Uterus (tissue), 4 donors: Measurements from ENCODE around the gene SKAP1. TPM values are rescaled to one million over a fixed set of nuclear protein-coding genes. Genes with fewer than 3 reads are reported as not detected.
"Not testable (repeated sequence)": the region's sequence is repeated elsewhere in the genome, so short reads cannot be mapped to it uniquely, and the experiment has no call there.

Experiments
- DNase-seq, 2 donors: peaks; one replicate each; pipeline ENCODE4 v3.0.0-alpha.2; 2019 to 2020
- H3K27ac ChIP-seq, 2 donors: fragments of 200-600 bp; sonication (generic); 1 replicate in 1 of 2; 2 replicates in 1 of 2; pipeline ENCODE4 v1.5.1; 2016 to 2018
- H3K27me3 ChIP-seq, 2 donors: fragments of 200-600 bp; sonication (generic); one replicate each; pipeline ENCODE4 v1.5.1; 2018 to 2019; ENCODE audit warnings: control low read depth in 1 of 2
- H3K36me3 ChIP-seq, 2 donors: fragments of 200-600 bp; sonication (generic); one replicate each; pipeline ENCODE4 v1.5.1; 2019; ENCODE audit warnings: control low read depth in 1 of 2
- H3K4me1 ChIP-seq, 2 donors: fragments of 200-600 bp; sonication (generic); one replicate each; pipeline ENCODE4 v1.5.1; 2018 to 2019; ENCODE audit warnings: control low read depth in 1 of 2
- H3K4me3 ChIP-seq, 2 donors: fragments of 200-600 bp; sonication (generic); 1 replicate in 1 of 2; 2 replicates in 1 of 2; pipeline ENCODE4 v1.5.1; 2018 to 2019; ENCODE audit warnings: mild to moderate bottlenecking in 1 of 2
- H3K9me3 ChIP-seq, 2 donors: fragments of 200-600 bp; sonication (generic); one replicate each; pipeline ENCODE4 v1.5.1; 2019; ENCODE audit warnings: control low read depth in 1 of 2
- CTCF ChIP-seq, 4 experiments: fragments of 200-600 bp in 2 of 4; fragments of 450-650 bp in 2 of 4; sonication (generic) in 2 of 4; IDR thresholded peaks; one replicate each; pipeline ENCODE4 v1.5.1; 2016 to 2019; ENCODE audit warnings: antibody characterized with exemption in 4 of 4, mild to moderate bottlenecking in 2 of 4, moderate library complexity in 1 of 4
- POLR2A ChIP-seq, 2 donors: fragments of 450-650 bp; IDR thresholded peaks; one replicate each; pipeline ENCODE4 v1.6.1; 2016; ENCODE audit warnings: antibody characterized with exemption in 2 of 2, mild to moderate bottlenecking in 1 of 2, moderate library complexity in 1 of 2
- intact Hi-C: fragments of 100-400 bp; cut with DNase I; formaldehyde crosslinking; loops from one replicate; pipeline ENCODE4 v1.15.1; 2023; ENCODE audit warnings: low total_unique reads
- total RNA-seq, 4 donors: library from RNA; depleted of rRNA in 3 of 4; stranded (reverse); fragments of >200 nt in 3 of 4; gene quantifications; one replicate each; pipeline versions ENCODE4 v1.1.0 to v1.2.4, GENCODE V29; 2014 to 2023
- donor health status: DM: yes; HTN: yes; CAD: no.

The SKAP1 gene
- total RNA-seq, 4 donors from 2014 or later, result 0.51 to 2.4 (median 1.9) TPM; not detected in 1

DNA sequence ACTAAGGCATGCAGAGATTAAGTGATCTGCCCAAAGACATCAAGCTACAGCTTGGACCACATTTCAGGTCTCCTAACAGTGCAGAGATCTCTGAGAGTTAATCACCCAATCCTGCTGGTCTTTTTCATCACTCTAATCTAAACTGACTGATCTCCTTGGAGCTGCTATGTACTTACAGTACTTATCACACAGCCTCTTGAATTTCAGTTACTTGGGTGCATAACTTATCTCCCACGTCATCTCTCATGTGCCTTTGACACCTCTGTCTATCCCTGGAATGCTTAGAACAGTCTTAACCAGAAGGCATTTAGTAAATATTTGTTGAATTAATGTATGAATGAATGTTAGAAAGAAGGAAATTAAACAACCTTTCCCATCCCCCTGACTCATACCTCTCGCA lies 183.4 kb downstream of the SKAP1 start:
- no peaks in the 10 kb centered on the region for H3K4me1 ChIP-seq
- TF ChIP-seq CTCF (IDR thresholded peaks at IDR 0.05) (no peak), POLR2A (IDR thresholded peaks at IDR 0.05) (no peak)
- intact Hi-C loops, result no loop called here
- H3K9me3 ChIP-seq, result no peaks in the 10 kb centered on the region
- H3K27me3 ChIP-seq, result no peaks in the 10 kb centered on the region
- no peaks in the 10 kb centered on the region for H3K36me3 ChIP-seq
- H3K4me3 ChIP-seq, result no peak overlapping the region
- no peak overlapping the region for H3K27ac ChIP-seq
- DNase-seq, result no peak

- H3K4me1 ChIP-seq, H3K9me3 ChIP-seq, H3K4me3 ChIP-seq, DNase-seq, H3K27ac ChIP-seq, intact Hi-C loops, H3K27me3 ChIP-seq, H3K36me3 ChIP-seq: not testable (repeated sequence)
Measured at GRCh38 chr17:48245465-48246033, 184.5 kb downstream of the SKAP1 start.

GRCh38 chr17:48244814-48245213 lies 185.2 kb downstream of the SKAP1 start:
- no peaks in the 10 kb centered on the region for H3K9me3 ChIP-seq
- no peak overlapping the region for H3K4me3 ChIP-seq
- no peaks in the 10 kb centered on the region for H3K36me3 ChIP-seq
- no peaks in the 10 kb centered on the region for H3K27me3 ChIP-seq
- no peaks in the 10 kb centered on the region for H3K4me1 ChIP-seq
- TF ChIP-seq CTCF (IDR thresholded peaks at IDR 0.05) (no peak), POLR2A (IDR thresholded peaks at IDR 0.05) (no peak)
- no peak for DNase-seq
- intact Hi-C loops, result no loop called here
- H3K27ac ChIP-seq, result no peak overlapping the region

DNA sequence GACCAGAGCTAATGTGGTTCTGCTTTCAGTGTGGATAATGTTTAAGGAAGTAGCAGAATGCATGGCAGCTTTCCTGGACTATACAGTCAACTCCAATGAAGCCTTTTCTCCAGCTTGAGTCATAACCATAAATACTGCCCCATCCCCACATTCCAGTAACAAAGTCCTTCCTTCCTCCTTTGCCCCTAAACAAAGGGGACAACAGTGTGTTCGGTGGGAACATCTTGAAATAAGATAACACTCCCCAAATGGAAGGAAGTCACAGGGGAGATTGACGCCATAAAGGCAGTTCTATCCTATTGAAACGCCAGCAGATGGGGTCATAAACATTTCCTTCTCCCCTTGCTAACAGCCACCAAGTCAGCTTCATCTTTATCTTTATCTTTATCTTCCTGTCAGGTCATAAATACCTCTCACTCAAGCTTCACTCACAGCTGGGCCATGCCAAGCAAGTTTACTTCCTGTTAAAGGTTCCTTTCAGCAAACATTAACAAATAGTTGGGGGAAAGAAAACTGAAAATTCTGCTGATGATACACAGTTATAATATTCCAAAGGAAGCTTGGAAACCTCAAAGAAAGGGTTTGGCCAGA lies 185.8 kb downstream of the SKAP1 start:
- Histone ChIP-seq H3K4me1 (no peaks in the 10 kb centered on the region), H3K27ac (no peak overlapping the region), H3K4me3 (no peak overlapping the region), H3K9me3 (no peaks in the 10 kb centered on the region), H3K36me3 (no peaks in the 10 kb centered on the region), H3K27me3 (no peaks in the 10 kb centered on the region)
- intact Hi-C loops, result no loop called here
- TF ChIP-seq CTCF (IDR thresholded peaks at IDR 0.05) (no peak), POLR2A (IDR thresholded peaks at IDR 0.05) (no peak)
- DNase-seq, result no peak

DNA sequence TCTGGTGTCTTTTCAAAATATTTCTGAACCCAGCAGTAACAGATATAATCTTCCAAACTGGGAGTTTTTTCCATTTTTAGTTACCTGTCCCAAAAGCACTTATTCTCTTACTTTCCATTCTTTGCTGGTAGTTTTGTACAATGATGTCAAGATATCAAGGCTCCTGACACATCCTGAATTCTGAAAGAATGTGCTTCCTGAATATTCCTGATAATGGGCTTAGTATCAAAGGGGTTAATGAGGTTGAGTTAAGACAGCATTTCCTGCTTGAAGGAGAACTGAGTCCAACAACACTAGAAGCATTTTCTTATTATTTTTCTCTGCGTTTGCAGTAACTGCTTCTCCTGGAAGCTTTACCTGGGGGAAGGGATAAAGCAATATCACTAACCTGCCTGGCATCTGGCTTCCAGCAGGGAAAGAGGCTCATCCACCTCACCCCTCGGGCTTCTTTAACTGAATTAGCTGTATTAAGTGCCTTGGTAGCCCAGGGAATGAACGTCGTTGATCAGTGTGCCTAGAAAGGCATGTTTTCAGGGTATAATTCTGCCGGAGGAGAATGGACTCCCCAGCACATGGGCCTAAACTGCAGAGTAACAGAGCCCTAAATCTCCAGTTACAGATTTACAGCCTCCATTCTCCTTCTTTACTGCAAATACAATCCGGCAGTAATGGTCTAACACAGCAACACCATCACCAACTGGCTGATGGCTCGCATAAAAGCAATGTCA lies 188.1 kb downstream of the SKAP1 start:
- Histone ChIP-seq H3K27me3 (no peaks in the 10 kb centered on the region), H3K4me1 (no peaks in the 10 kb centered on the region), H3K9me3 (no peaks in the 10 kb centered on the region), H3K36me3 (no peaks in the 10 kb centered on the region), H3K4me3 (no peak overlapping the region), H3K27ac (no peak overlapping the region)
- no peak for DNase-seq
- intact Hi-C loops, result no loop called here
- TF ChIP-seq CTCF (IDR thresholded peaks at IDR 0.05) (no peak), POLR2A (IDR thresholded peaks at IDR 0.05) (no peak)
